ENCODE measurements around the gene ARHGAP31.

- TF ChIP-seq SP1 (IDR thresholded peaks at IDR 0.05), result no peak
- TF ChIP-seq CTBP1 (IDR thresholded peaks at IDR 0.05; ENCODE audit: borderline replicate concordance), result no peak
- no peak for TF ChIP-seq FOXK2 (IDR thresholded peaks at IDR 0.05)
- no peak for TF ChIP-seq FOXA1 (IDR thresholded peaks at IDR 0.05)
- no peak for TF ChIP-seq SUZ12 (IDR thresholded peaks at IDR 0.05)
- no peak for TF ChIP-seq BHLHE40 (IDR thresholded peaks at IDR 0.05; ENCODE audit: borderline replicate concordance)
- TF ChIP-seq ELF4 (IDR thresholded peaks at IDR 0.05), result no peak
- TF ChIP-seq FOXM1 (IDR thresholded peaks at IDR 0.05; ENCODE audit: borderline replicate concordance), result no peak
- TF ChIP-seq NFRKB (IDR thresholded peaks at IDR 0.05), result no peak
- no peak for TF ChIP-seq LEF1 (IDR thresholded peaks at IDR 0.05; ENCODE audit: borderline replicate concordance)
- no peak for TF ChIP-seq ZNF384 (IDR thresholded peaks at IDR 0.05)
- no peak for TF ChIP-seq TARDBP (IDR thresholded peaks at IDR 0.05)
Measured at GRCh38 chr3:119375510-119375909, 81.3 kb downstream of the ARHGAP31 start.

Measured in HEK293T (cell line).